Measurements from ENCODE around the gene FAM229A. TPM values are rescaled to one million over a fixed set of nuclear protein-coding genes. Genes with fewer than 3 reads are reported as not detected.

FAM229A gene
- total and polyA plus RNA-seq, 2 of the 8 experiments (the other 6 are each of a cell fraction or from before 2014, with no cell fraction given) = 4.1 to 4.2 TPM

- WGBS, 2 experiments (ENCODE audit: extremely low coverage in 1 of 2, insufficient coverage in 1 of 2, insufficient read length in 1 of 2, insufficient replicate concordance in 2 of 2, low coverage in 1 of 2, low lambda C conversion rate in 2 of 2, missing lambda C conversion rate in 1 of 2) = 87% methylated on average over 11 of the region's 11 CpGs; no CpG with 5 or more reads in 1 of the 2 experiments
- H2BK12ac ChIP-seq (ENCODE audit: low read depth, low read length) = no peak overlapping the region
- no peak overlapping the region for H3K14ac ChIP-seq (ENCODE audit: insufficient read length)
- 0 out of 2 replicates have a peak overlapping the region, but pooled peaks have one; percentile 53 for H2AK5ac ChIP-seq (ENCODE audit: low read depth, low read length)
- ChIA-PET CTCF (ENCODE audit: partially characterized antibody) (interaction anchor here (0.6 to 1.7 kb wide), 4 partner anchors 9 to 221 kb away, joined by 3 to 7 read pairs (median 4); no protein-coding TSS in a partner anchor), POLR2A (ENCODE audit: partially characterized antibody) (interaction anchor here (1.0 to 17.1 kb wide), 5 partner anchors 8 to 100 kb away, joined by 3 to 321 read pairs (median 7); partner anchors contain the start of genes FAM229A, MARCKSL1 and TSSK3)
- no peak overlapping the region for H2BK120ac ChIP-seq (replicated peaks; ENCODE audit: low read depth, low read length)
- no peak overlapping the region for H2BK20ac ChIP-seq (ENCODE audit: low read length)
- no peak overlapping the region for H4K5ac ChIP-seq (ENCODE audit: insufficient read length, low read depth, low read length)
- peak overlapping the region; percentile 60; the same call in 1 of the 2 replicates for H3K18ac ChIP-seq (ENCODE audit: extremely low read depth, low read length)
- H3K4me1 ChIP-seq (replicated peaks in 1 of 4; ENCODE audit: control insufficient read depth in 3 of 4, insufficient read depth in 4 of 4, low read length in 3 of 4) = peaks cover 0 to 19% (median 14%) of the 10 kb centered on the region in 4 experiments; a peak in 6 of 7 replicates
- peak overlapping the region; percentile 73; the same call in 1 of the 2 replicates for H4K8ac ChIP-seq (ENCODE audit: extremely low read depth, insufficient read depth, low read length)
- no peak overlapping the region for H3K9ac ChIP-seq (replicated peaks in 1 of 4; ENCODE audit: extremely low read depth in 1 of 4, low read depth in 3 of 4, low read length in 3 of 4)
- H2BK15ac ChIP-seq (ENCODE audit: low read length) = no peak overlapping the region
- H2AFZ ChIP-seq (ENCODE audit: low read length) = no peak overlapping the region
- H4K20me1 ChIP-seq (replicated peaks in 1 of 2; ENCODE audit: control insufficient read depth in 1 of 2, insufficient read depth in 2 of 2, low read length in 2 of 2) = no peaks in the 10 kb centered on the region
- H3K4me3 ChIP-seq (ENCODE audit: extremely low read depth in 1 of 4, insufficient read depth in 2 of 4, low read depth in 3 of 4, low read length in 4 of 4) = no peak overlapping the region
- no peak overlapping the region for H3K23ac ChIP-seq (ENCODE audit: insufficient read length)
- no peak overlapping the region for H3K4me2 ChIP-seq (ENCODE audit: insufficient read depth in 1 of 2, low read depth in 2 of 2, low read length in 2 of 2)
- no peak overlapping the region for H3K56ac ChIP-seq (replicated peaks; ENCODE audit: insufficient read length, low read depth, low read length)
- FAIRE-seq (no peak), DNase-seq (ENCODE audit: low read depth in 1 of 2, low spot score in 2 of 2) (no peak)
- no peaks in the 10 kb centered on the region for H3K9me3 ChIP-seq (ENCODE audit: insufficient read depth in 2 of 2, low read depth in 1 of 2, low read length in 1 of 2)
- peaks cover 2% of the 10 kb centered on the region; the same call in 1 of the 2 replicates for H3K23me2 ChIP-seq (ENCODE audit: low read depth, low read length)
- no peak overlapping the region for H2BK5ac ChIP-seq (ENCODE audit: low read depth, low read length)
- H3K79me2 ChIP-seq (ENCODE audit: control insufficient read depth in 1 of 2, insufficient read depth in 2 of 2, low read length in 2 of 2) = no peaks in the 10 kb centered on the region
- H3K27ac ChIP-seq (ENCODE audit: low read depth, low read length) = no peak overlapping the region
- no peaks in the 10 kb centered on the region for H3K36me3 ChIP-seq (ENCODE audit: control insufficient read depth in 2 of 4, insufficient read depth in 4 of 4, low read length in 3 of 4)
- peaks cover 0 to 7% (median 2%) of the 10 kb centered on the region in 4 experiments; a peak in 4 of 7 replicates for H3K27me3 ChIP-seq (replicated peaks in 1 of 4; ENCODE audit: control insufficient read depth in 3 of 4, extremely low read depth in 1 of 4, insufficient read depth in 3 of 4, low read length in 3 of 4)
- H4K91ac ChIP-seq (replicated peaks; ENCODE audit: insufficient read length, low read length) = no peak overlapping the region
- no peaks in the 10 kb centered on the region for H3K79me1 ChIP-seq (ENCODE audit: low read depth, low read length)
- H3K4ac ChIP-seq (replicated peaks; ENCODE audit: insufficient read length, low read depth, low read length) = no peak overlapping the region
- TF ChIP-seq EZH2 (IDR thresholded peaks at IDR 0.05; ENCODE audit: low read depth, low read length, severe bottlenecking) = no peak
- TF ChIP-seq YY1 (IDR thresholded peaks at IDR 0.05; ENCODE audit: low read depth, low read length) = no peak
- no peak for TF ChIP-seq SP1 (IDR thresholded peaks at IDR 0.05; ENCODE audit: low read depth, low read length)
- no peak for TF ChIP-seq SUZ12 (IDR thresholded peaks at IDR 0.05; ENCODE audit: low read length)
- no peak for TF ChIP-seq SRF (IDR thresholded peaks at IDR 0.05; ENCODE audit: low read depth, low read length)
- TF ChIP-seq SAP30 (IDR thresholded peaks at IDR 0.05; ENCODE audit: insufficient read depth, insufficient replicate concordance, low read length) = no peak
- TF ChIP-seq CHD1 (IDR thresholded peaks at IDR 0.05; ENCODE audit: low read depth, low read length) = no peak
- TF ChIP-seq EP300 (IDR thresholded peaks at IDR 0.05; ENCODE audit: borderline replicate concordance in 1 of 2, low read depth in 2 of 2, low read length in 2 of 2) = no peak
- TF ChIP-seq SIRT6 (IDR thresholded peaks at IDR 0.05; ENCODE audit: low read length) = no peak
- TF ChIP-seq NRF1 (IDR thresholded peaks at IDR 0.05; ENCODE audit: low read depth, low read length) = no peak
- TF ChIP-seq RNF2 (IDR thresholded peaks at IDR 0.05; ENCODE audit: borderline replicate concordance, low read depth, low read length, missing control alignments, poor library complexity, severe bottlenecking) = no peak
- no peak for TF ChIP-seq EGR1 (IDR thresholded peaks at IDR 0.05; ENCODE audit: borderline replicate concordance, low read depth, low read length)
Observed at GRCh38 chr1:32341186-32341757, 21.0 kb downstream of the FAM229A start.
